ENCODE measurements around the gene TRABD. TPM values are rescaled to one million over a fixed set of nuclear protein-coding genes. Genes with fewer than 3 reads are reported as not detected.

Gene TRABD
- total and polyA plus RNA-seq, 5 donors from 2014 or later, result 33.0 to 115 (median 38.6) TPM

GRCh38 chr22:50184902-50185374, 775 bp upstream of the TRABD start:
- no peaks in the 10 kb centered on the region for H3K9me3 Mint-ChIP-seq
- no peaks in the 10 kb centered on the region for H3K27me3 Mint-ChIP-seq
- no peak for DNase-seq
- H3K36me3 Mint-ChIP-seq, result no peaks in the 10 kb centered on the region
- Histone ChIP-seq H3K9me3 (ENCODE audit: control insufficient read depth in 2 of 2, low read length in 2 of 2) (no peaks in the 10 kb centered on the region), H3K4me1 (ENCODE audit: control insufficient read depth, insufficient read depth, low read length, poor library complexity, severe bottlenecking) (peaks cover 39% of the 10 kb centered on the region), H3K27ac (ENCODE audit: insufficient read depth, low read length, poor library complexity, severe bottlenecking) (no peak overlapping the region), H3K27me3 (ENCODE audit: control insufficient read depth, insufficient read depth, low read length) (no peaks in the 10 kb centered on the region), H3K4me3 (ENCODE audit: low read depth, low read length) (no peak overlapping the region), H3K36me3 (ENCODE audit: control insufficient read depth, insufficient read depth, low read length) (no peaks in the 10 kb centered on the region)
- peaks cover 0 to 36% (median 5%) of the 10 kb centered on the region in 4 donors for H3K4me1 Mint-ChIP-seq
- H3K4me3 Mint-ChIP-seq, result peak overlapping the region; percentile 59 to 93 (median 88)
- no peak for ATAC-seq (ENCODE audit: low read depth in 2 of 2)
- H3K27ac Mint-ChIP-seq, result no peak overlapping the region

GRCh38 chr22:50186181-50186714, 535 bp downstream of the TRABD start:
- peak overlapping the region; percentile 77 for H3K27ac ChIP-seq (ENCODE audit: insufficient read depth, low read length, poor library complexity, severe bottlenecking)
- no peaks in the 10 kb centered on the region for H3K27me3 Mint-ChIP-seq

GRCh38 chr22:50186761-50187523, 1.2 kb downstream of the TRABD start:
- no peaks in the 10 kb centered on the region for H3K27me3 ChIP-seq (ENCODE audit: control insufficient read depth, insufficient read depth, low read length)
- no peaks in the 10 kb centered on the region for H3K9me3 Mint-ChIP-seq
- peaks cover 5% of the 10 kb centered on the region for H3K36me3 Mint-ChIP-seq
- peak overlapping the region; percentile 94 to 100 (median 96) for H3K4me3 Mint-ChIP-seq
- ATAC-seq (ENCODE audit: low read depth in 2 of 2) (no peak), DNase-seq (peak in 1 of 3 donors; percentile 35)
- peaks cover 58% of the 10 kb centered on the region for H3K4me1 ChIP-seq (ENCODE audit: control insufficient read depth, insufficient read depth, low read length, poor library complexity, severe bottlenecking)
- peaks cover 0 to 48% (median 12%) of the 10 kb centered on the region in 4 donors for H3K4me1 Mint-ChIP-seq
- H3K27ac ChIP-seq (ENCODE audit: insufficient read depth, low read length, poor library complexity, severe bottlenecking), result peak overlapping the region; percentile 77
- H3K9me3 ChIP-seq (ENCODE audit: control insufficient read depth in 2 of 2, low read length in 2 of 2), result no peaks in the 10 kb centered on the region
- peak overlapping the region; percentile 92 to 95 (median 95) for H3K27ac Mint-ChIP-seq
- H3K27me3 Mint-ChIP-seq, result no peaks in the 10 kb centered on the region
- no peaks in the 10 kb centered on the region for H3K36me3 ChIP-seq (ENCODE audit: control insufficient read depth, insufficient read depth, low read length)
- H3K4me3 ChIP-seq (ENCODE audit: low read depth, low read length), result peak overlapping the region; percentile 63

More at GRCh38 chr22:50186181-50186714, 535 bp downstream of the TRABD start:
- Histone ChIP-seq H3K9me3 (ENCODE audit: control insufficient read depth in 2 of 2, low read length in 2 of 2) (no peaks in the 10 kb centered on the region), H3K36me3 (ENCODE audit: control insufficient read depth, insufficient read depth, low read length) (no peaks in the 10 kb centered on the region), H3K4me1 (ENCODE audit: control insufficient read depth, insufficient read depth, low read length, poor library complexity, severe bottlenecking) (peaks cover 51% of the 10 kb centered on the region), H3K27me3 (ENCODE audit: control insufficient read depth, insufficient read depth, low read length) (no peaks in the 10 kb centered on the region), H3K4me3 (ENCODE audit: low read depth, low read length) (peak overlapping the region; percentile 63)
- H3K4me1 Mint-ChIP-seq, result peaks cover 0 to 42% (median 7%) of the 10 kb centered on the region in 4 donors
- H3K36me3 Mint-ChIP-seq, result peaks cover under 1% of the 10 kb centered on the region
- peak overlapping the region; percentile 89 to 95 (median 92) for H3K27ac Mint-ChIP-seq
- ATAC-seq (ENCODE audit: low read depth in 2 of 2) (no peak), DNase-seq (no peak)
- no peaks in the 10 kb centered on the region for H3K9me3 Mint-ChIP-seq
- H3K4me3 Mint-ChIP-seq, result peak overlapping the region; percentile 94 to 100 (median 96)

GRCh38 chr22:50188356-50188755, 2.6 kb downstream of the TRABD start:
- peak overlapping the region; percentile 97 for H3K27ac ChIP-seq (ENCODE audit: insufficient read depth, low read length, poor library complexity, severe bottlenecking)
- H3K27me3 ChIP-seq (ENCODE audit: control insufficient read depth, insufficient read depth, low read length), result no peaks in the 10 kb centered on the region
- H3K9me3 ChIP-seq (ENCODE audit: control insufficient read depth in 2 of 2, low read length in 2 of 2), result no peaks in the 10 kb centered on the region
- H3K36me3 Mint-ChIP-seq, result peaks cover 5% of the 10 kb centered on the region
- peak overlapping the region; percentile 4 to 99 (median 26) for H3K27ac Mint-ChIP-seq
- H3K9me3 Mint-ChIP-seq, result no peaks in the 10 kb centered on the region
- H3K4me3 Mint-ChIP-seq, result peak overlapping the region; percentile 16 to 100 (median 84)
- H3K4me1 ChIP-seq (ENCODE audit: control insufficient read depth, insufficient read depth, low read length, poor library complexity, severe bottlenecking), result peaks cover 72% of the 10 kb centered on the region
- no peaks in the 10 kb centered on the region for H3K27me3 Mint-ChIP-seq
- no peak for ATAC-seq (ENCODE audit: low read depth in 2 of 2)
- no peak overlapping the region for H3K4me3 ChIP-seq (ENCODE audit: low read depth, low read length)
- DNase-seq, result no peak
- H3K4me1 Mint-ChIP-seq, result peaks cover 4 to 60% (median 17%) of the 10 kb centered on the region in 4 donors
- H3K36me3 ChIP-seq (ENCODE audit: control insufficient read depth, insufficient read depth, low read length), result no peaks in the 10 kb centered on the region

GRCh38 chr22:50189184-50189848, 3.6 kb downstream of the TRABD start:
- DNase-seq (peak in 1 of 3 donors; percentile 2), ATAC-seq (ENCODE audit: low read depth in 2 of 2) (no peak)
- H3K4me3 ChIP-seq (ENCODE audit: low read depth, low read length), result no peak overlapping the region
- H3K4me1 ChIP-seq (ENCODE audit: control insufficient read depth, insufficient read depth, low read length, poor library complexity, severe bottlenecking), result peaks cover 79% of the 10 kb centered on the region
- H3K27me3 Mint-ChIP-seq, result no peaks in the 10 kb centered on the region
- peak overlapping the region; percentile 92 to 95 (median 94) for H3K4me3 Mint-ChIP-seq
- H3K27ac ChIP-seq (ENCODE audit: insufficient read depth, low read length, poor library complexity, severe bottlenecking), result peak overlapping the region; percentile 97
- H3K36me3 Mint-ChIP-seq, result peaks cover 5% of the 10 kb centered on the region
- H3K9me3 Mint-ChIP-seq, result no peaks in the 10 kb centered on the region
- peaks cover 4 to 58% (median 17%) of the 10 kb centered on the region in 4 donors for H3K4me1 Mint-ChIP-seq
- peaks cover 2% of the 10 kb centered on the region for H3K36me3 ChIP-seq (ENCODE audit: control insufficient read depth, insufficient read depth, low read length)
- H3K27ac Mint-ChIP-seq, result peak overlapping the region; percentile 97 to 99 (median 99)
- no peaks in the 10 kb centered on the region for H3K9me3 ChIP-seq (ENCODE audit: control insufficient read depth in 2 of 2, low read length in 2 of 2)
- no peaks in the 10 kb centered on the region for H3K27me3 ChIP-seq (ENCODE audit: control insufficient read depth, insufficient read depth, low read length)

GRCh38 chr22:50189849-50190181, 4.1 kb downstream of the TRABD start:
- Histone ChIP-seq H3K27me3 (ENCODE audit: control insufficient read depth, insufficient read depth, low read length) (no peaks in the 10 kb centered on the region), H3K9me3 (ENCODE audit: control insufficient read depth in 2 of 2, low read length in 2 of 2) (no peaks in the 10 kb centered on the region), H3K27ac (ENCODE audit: insufficient read depth, low read length, poor library complexity, severe bottlenecking) (peak overlapping the region; percentile 97), H3K4me3 (ENCODE audit: low read depth, low read length) (peak overlapping the region; percentile 32), H3K36me3 (ENCODE audit: control insufficient read depth, insufficient read depth, low read length) (peaks cover 6% of the 10 kb centered on the region), H3K4me1 (ENCODE audit: control insufficient read depth, insufficient read depth, low read length, poor library complexity, severe bottlenecking) (peaks cover 79% of the 10 kb centered on the region)
- H3K4me1 Mint-ChIP-seq, result peaks cover 4 to 54% (median 17%) of the 10 kb centered on the region in 4 donors
- peaks cover 5% of the 10 kb centered on the region for H3K36me3 Mint-ChIP-seq
- no peak for ATAC-seq (ENCODE audit: low read depth in 2 of 2)
- peak overlapping the region; percentile 77 to 99 (median 99) for H3K27ac Mint-ChIP-seq
- H3K9me3 Mint-ChIP-seq, result no peaks in the 10 kb centered on the region
- H3K27me3 Mint-ChIP-seq, result no peaks in the 10 kb centered on the region
- peak overlapping the region; percentile 92 to 95 (median 94) for H3K4me3 Mint-ChIP-seq
- no peak for DNase-seq

GRCh38 chr22:50190182-50190940, 4.6 kb downstream of the TRABD start:
- Mint-ChIP-seq H3K27me3 (no peaks in the 10 kb centered on the region), H3K9me3 (no peaks in the 10 kb centered on the region), H3K4me1 (peaks cover 4 to 54% (median 17%) of the 10 kb centered on the region in 4 donors), H3K36me3 (peaks cover 5% of the 10 kb centered on the region), H3K4me3 (peak overlapping the region; percentile 92 to 95 (median 94)), H3K27ac (peak overlapping the region; percentile 99)
- H3K9me3 ChIP-seq (ENCODE audit: control insufficient read depth in 2 of 2, low read length in 2 of 2), result no peaks in the 10 kb centered on the region
- no peaks in the 10 kb centered on the region for H3K27me3 ChIP-seq (ENCODE audit: control insufficient read depth, insufficient read depth, low read length)
- peaks cover 75% of the 10 kb centered on the region for H3K4me1 ChIP-seq (ENCODE audit: control insufficient read depth, insufficient read depth, low read length, poor library complexity, severe bottlenecking)
- peak; percentile 72 to 92 (median 81) for DNase-seq
- ATAC-seq (ENCODE audit: low read depth in 2 of 2), result peak; percentile 27 to 30
- H3K36me3 ChIP-seq (ENCODE audit: control insufficient read depth, insufficient read depth, low read length), result peaks cover 11% of the 10 kb centered on the region
- H3K27ac ChIP-seq (ENCODE audit: insufficient read depth, low read length, poor library complexity, severe bottlenecking), result peak overlapping the region; percentile 97
- peak overlapping the region; percentile 59 for H3K4me3 ChIP-seq (ENCODE audit: low read depth, low read length)

Measured in CD4-positive, CD25-positive, alpha-beta regulatory T cell (primary cell).